GM19043 (cell line): Measurements from ENCODE around the gene EMID1.
"Not testable (repeated sequence)": the region's sequence is repeated elsewhere in the genome, so short reads cannot be mapped to it uniquely, and the experiment has no call there.

Source experiments
- ATAC-seq: cut with Tn5 transposase; IDR thresholded peaks from one replicate; pipeline ENCODE4 v1.9.1; 2021; ENCODE audit warnings: low read depth; ENCODE audit not compliant: unreplicated experiment

Gene EMID1

DNA sequence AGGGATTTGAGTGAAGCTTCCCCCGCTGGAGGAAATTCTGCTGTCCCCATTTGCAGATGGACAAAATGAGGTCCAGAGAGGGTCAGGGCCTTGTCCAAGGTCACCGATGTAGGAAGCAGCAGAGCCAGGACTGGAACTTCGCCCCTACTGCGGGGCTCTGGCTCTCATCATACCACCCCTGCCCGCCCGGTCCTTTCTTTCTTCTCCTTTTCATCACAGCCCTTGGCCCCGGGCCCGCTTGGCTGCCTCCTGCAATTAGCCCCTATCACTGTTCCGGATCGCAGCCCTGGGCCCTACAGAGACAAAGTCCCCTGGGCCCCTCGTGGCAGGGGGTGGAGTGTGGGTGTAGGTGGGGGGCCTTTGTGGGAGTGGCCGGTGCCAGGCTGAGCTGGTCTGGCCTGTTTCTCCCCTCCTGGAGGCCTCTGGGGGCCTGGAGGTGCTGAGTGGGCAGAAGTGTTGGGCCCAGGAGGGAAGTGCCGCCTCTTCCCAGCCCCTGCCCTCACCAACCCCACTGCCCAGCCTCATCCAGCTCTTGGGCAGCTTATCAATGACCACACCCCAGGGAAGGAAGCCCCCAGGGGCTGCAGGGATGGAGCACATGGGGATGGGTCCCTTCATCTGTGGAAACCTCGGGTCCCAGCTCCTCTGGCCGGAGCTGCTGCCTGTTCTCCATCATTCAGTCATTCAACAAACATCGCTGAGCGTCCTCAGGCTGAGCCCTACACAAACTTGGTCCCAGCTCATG lies 3.4 kb downstream of the EMID1 start:
- no peak for ATAC-seq

DNA sequence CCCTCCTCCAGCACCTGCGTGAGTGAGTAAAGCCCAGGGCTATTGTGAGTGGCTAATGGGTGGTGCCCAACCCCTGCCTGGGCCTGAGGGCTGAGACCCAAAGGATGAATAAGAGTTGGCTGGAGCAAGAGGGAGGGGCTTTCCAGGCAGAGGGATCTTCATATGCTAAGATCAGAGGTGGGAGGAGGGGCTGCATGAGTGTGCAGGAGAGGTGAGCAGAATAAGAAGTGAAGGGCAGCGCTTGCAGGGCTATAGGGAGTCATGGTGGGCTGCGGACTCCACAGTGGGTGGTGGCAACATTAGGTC lies 3.9 kb downstream of the EMID1 start:
- no peak for ATAC-seq

DNA sequence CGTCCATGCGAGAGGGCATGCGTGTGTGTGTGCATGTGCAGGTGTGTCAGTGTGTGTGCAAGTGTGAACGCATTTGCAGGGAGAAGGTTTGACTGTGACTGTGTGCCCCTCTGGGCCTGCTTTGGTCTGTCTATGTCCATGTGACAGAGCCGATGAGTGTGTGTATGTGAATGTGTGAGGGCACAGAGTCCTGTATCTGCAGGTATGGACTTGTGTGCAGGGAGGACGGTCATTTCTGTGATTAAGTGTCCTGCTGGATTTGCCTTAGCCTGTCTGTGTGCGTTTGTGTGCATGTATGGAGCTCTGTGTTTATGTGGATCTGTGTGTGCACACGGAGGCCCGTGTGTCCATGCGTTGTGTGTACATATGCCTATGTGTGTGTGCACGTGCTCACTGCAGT lies 5.4 kb downstream of the EMID1 start:
- ATAC-seq = no peak

DNA sequence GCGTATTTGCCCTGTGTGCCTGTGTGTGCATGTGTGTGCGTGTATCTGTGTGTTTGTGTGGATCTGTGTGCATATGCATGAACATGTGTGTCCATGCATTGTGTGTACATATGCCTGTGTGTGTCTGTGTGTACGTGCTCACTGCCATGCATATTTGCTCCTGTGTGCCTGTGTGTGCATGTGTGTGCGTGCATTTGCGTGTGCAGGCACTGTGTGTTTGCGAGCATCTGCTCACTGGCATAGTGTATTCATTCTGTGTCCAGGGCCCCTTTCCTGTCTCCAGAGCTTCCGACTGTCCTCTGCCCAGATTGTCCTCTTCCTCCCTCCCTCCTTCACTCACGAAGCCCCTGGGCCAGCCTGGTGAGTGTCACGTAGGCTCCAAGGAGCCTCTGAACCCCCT lies 5.8 kb downstream of the EMID1 start:
- no peak for ATAC-seq

DNA sequence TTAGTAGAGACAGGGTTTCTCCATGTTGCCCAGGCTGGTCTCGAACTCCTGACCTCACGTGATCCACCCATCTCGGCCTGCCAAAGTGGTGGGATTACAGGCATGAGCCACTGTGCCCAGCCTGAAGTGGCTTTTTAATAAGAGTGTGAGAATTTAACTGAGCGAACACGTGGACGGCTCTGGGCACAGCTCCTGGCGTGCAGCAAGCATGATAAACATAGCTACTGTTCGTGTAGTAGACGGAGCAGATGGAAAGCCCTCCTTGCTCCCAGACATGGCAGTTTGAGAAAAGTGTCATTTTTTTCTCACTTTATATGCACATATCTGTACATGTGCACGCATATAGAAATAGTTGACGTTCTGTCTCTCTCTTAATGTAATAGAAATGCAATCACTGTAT lies 7.0 kb downstream of the EMID1 start:
- no peak for ATAC-seq

DNA sequence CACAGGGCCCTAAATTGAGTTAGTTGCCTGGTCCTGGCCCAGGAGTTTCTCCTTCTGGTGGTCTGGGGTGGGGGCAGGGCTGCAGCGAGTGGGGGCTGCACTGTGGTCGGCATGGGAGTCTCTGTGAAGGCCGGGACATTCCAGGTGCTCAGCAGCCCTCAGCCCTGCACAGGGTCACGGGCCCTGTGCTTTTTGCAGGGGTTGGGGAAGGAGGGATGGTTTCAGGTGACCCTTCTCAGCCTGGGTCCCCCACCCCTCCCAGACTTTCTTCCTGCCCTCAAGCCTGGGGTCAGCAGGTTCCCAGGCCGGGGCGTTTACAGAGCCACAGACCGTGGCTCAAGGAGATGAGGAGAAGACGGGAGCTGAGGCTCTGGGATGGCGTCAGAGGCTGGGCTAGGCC lies 7.8 kb downstream of the EMID1 start:
- ATAC-seq = no peak

DNA sequence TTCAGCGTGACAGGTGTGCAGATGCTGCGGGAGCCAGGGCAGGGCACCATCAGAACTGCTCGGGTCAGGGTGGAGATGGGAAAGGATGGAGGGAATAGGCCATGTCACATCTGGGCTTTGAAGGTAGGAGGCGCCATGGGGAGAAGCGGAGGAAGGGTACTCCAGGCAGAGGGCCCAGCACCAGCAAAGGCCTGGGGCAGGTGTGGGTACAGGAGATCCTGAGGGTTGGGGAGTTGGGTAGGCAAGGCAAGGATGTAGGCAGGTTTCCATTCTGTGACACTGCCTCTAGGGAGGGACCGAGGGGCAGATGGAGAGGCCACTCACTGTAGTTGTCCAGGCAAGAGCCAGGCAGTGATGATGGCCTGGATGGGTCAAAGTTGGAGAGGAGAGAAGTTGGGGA lies 8.5 kb downstream of the EMID1 start:
- ATAC-seq = no peak

DNA sequence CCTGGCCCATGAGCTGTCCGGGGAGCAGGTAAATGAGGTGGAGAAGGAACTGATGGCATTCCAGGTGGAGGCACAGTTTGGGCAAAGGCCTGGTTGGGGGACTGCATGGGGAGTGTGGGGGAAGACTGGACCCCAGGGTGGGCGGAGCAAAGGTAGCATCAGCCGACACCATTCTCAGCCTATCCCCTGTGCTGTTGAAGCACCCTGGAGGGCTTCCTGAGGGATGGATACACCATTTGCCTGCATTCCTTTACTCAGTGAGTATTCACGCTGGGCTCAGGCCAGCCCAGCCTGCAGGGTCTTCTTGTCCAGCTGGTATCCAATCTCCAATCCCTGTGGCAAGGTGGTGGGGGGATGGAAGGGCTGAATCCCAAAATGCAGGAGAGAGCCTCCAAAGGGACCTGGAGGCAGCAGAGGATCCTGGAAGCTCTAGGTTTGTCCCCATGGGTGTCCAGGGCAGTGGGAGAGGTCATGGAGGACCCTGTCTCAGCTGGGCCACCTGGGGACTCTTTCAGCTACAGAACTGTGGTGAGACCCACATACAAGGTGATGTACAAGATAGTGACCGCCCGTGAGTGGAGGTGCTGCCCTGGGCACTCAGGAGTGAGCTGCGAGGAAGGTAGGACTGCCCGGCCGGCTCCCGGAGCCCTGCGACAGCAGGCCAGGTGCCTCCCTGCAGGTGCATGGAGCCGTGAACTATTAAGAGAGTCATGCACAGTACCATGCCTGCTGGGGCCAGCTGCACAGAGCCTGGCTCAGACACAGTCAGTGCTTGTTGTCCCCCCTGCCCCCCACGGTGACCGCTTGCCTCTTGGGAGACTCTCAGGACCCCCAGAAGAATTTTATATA lies 9.5 kb downstream of the EMID1 start:
- ATAC-seq = no peak

DNA sequence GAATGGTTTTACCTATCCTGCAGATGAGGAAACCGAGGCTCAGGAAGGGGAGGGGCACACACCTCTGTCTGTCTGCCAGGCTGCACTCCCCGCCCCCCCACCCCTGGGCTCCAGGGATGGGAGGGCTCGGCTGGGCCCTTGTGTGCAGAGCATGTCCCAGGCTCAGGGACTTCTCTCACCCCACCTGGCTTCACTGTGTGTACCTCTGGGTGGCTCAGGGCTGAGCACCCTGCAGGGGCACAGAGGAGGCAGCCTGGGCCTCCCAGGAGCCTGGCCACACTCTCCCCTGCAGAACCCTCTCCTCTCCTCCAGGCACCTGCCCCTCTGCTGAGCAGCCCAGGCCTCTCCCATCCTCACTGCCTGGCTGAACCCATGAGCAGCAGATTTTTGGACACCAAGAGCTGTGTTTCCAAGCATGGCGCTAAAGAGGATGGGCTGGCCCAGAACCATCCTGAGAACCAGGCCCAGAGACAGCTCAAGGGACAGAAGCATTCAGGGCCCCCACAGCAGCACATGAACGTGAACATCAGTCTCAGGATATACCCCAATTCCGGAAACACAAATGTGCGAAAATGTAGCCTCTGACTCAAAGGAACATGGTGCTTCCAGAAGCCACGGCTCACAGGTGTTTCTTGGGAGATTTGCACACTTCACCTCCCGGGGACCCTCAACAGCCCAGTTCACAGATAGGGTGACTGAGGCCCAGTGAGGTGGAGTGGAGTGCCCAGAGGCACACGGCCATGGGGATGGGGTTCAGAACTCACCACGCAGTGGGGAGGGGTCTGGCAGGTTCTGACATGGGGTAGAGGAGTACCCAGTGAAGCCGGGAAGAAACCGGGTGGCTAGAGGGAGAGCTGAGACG lies 10.5 kb downstream of the EMID1 start:
- ATAC-seq = no peak

DNA sequence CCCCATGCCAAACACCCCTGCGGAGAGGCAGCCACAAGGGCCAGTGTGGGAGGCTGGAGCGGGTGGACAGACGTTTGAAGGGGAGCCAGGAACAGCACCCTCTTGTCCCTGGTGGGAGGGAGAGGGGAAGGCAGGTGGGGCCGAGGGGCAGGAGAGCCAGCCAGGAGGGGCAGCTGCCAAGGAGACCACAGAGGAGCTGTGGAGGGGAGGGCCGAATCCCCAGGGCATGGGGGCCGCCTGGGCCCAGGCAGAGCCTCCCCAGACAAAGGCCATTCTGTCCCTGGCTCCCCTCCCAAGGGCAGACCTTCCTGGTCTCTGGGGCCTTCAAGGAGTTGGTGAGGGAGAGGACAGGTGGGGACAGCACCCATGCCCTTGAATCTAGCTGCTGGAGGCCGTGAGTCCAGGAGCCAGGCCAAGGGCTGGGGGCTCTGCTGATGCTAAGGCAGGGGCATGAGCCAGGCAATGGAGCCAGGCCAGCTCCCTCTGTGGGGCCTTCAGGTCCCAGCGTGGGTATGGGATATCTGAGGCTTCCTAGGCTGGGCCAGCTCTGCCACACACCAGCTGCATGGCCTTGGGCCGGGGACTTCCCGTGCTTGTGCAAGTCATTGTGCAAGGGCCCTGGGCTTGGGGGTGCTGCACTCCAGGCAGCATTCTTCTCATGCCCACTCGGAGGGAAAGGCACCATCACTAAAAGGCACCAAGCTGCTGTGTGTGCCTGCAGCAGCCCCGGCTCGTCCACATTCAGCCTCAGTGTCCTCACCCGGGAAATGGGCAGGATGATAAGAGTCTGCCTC lies 11.4 kb downstream of the EMID1 start:
- no peak for ATAC-seq

DNA sequence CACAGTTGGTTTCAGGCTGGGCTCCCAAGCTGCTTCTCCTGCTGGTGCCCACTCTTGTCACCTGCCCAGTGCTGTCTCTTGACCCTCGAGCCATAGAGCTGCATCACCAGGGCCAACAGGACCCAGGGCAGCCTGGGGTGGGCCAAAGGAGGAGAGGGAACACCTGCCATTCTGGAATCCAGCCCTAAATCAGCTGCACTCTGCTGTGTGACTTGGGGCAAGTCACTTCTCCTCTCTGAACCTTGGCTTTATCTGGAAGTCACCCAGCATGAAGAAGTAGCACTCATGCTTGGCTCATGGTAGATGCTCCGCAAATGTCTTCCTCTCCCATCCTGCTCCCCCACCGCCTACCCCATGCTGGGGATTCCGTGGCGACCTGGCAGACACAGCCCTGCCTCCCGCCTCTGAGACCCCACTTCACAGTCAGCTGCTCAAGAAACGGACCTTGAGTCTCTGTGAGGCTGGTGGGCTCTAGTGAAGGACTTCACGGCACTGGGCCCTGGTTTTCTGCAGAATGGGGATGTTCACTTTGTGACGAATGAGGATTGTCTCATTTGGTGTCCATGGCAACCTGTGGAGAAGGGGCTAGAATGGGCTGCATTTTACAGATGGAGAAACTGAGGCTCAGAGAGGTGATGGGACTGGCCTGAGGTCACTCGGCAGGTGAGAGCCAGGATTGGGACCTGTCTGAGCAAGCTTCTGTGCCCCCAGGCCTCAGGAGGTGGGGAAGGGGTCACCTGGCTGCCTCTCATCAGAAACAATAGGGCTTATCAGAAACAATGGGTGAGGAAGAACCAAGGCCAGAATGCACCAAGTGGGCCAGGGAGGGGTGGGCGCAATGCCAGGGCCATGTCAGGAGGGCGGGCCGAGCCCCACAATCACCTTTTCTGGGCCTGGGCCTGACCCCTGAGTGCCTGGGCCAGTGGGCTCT lies 12.4 kb downstream of the EMID1 start:
- no peak for ATAC-seq

DNA sequence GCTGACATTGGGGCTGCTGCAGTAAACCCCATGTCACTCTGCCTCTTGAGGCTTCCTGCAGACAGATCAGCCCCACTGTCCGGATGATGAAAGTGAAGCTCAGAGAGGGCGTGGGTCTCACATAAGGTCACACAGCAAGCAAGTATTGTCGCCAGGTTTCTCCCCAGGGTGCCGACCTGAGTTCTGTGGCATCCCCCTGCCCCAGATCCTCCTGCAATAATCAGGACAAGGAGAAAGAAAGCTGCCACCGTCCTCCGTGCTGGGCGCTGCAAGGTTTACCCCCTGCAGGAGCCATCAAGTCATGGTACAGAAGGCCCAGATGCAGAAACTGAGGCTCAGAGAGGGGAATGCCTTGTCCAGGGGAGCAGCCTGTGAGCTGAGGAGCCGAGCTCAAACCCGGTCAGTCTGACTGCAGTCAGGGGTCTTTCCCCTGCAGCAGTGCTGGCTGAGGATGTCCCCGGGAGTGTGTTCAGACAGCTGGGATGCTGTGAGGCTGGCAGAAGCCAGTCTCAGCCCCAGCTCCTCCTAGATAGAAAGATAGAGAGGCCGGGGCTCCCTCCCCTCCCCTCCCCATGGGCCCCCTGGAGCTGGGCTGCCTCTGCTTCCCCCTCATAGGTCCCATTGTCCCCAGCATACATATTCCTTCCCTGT lies 13.2 kb downstream of the EMID1 start:
- no peak for ATAC-seq

DNA sequence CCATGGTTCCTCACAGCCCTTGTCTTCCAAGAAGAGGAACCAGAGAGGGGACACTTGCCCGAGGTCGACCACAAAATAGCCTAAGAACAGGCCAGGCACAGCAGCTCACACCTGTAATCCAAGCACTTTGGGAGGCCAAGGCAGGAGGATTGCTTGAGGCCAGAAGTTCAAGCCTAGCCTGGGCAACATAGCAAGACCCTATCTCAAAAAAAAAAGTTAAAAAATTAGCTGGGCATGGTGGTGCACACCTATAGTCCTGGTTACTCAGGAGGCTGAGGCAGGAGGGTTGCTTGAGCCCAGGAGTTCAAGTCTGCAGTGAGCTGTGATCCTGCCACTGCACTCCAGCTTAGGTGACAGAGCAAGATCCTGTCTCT lies 13.7 kb downstream of the EMID1 start:
- ATAC-seq = not testable (repeated sequence)

DNA sequence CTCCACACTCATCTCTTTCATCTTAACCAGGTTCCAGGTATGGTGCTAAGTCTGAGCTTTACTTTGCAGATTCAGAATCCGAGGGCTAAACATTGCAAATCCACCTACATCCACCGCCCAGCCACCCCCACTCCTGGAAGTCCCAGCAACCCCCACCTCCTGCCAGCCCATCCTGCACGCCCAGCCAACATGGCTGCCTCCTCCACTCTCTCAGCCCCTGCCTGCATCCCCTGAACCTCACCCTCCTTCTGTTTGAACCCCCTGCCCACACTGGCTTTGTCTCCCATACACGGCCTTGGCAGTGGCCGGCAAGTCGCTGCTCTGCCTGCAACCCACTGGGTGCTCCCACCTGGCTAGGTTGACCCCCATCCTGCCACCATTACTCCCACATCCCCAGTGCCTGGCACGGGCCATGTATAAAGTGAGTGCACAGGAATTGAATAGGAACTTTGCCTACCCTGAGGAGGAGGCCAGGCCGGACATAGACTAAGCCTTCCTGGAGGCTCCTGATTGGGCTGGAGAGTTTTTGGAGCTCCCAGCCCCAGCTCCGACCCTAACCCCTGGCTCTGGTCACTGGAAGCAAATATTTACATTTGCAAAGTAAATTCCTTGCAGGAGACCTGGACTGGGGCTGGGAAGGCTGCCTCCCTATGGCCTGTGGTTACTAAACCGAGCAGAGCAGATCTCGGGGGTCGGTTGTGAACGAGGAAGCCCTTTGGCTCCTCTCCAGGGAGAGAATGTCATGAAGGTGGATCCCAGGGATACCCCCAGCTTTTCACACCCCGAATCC lies 14.4 kb downstream of the EMID1 start:
- ATAC-seq = no peak

DNA sequence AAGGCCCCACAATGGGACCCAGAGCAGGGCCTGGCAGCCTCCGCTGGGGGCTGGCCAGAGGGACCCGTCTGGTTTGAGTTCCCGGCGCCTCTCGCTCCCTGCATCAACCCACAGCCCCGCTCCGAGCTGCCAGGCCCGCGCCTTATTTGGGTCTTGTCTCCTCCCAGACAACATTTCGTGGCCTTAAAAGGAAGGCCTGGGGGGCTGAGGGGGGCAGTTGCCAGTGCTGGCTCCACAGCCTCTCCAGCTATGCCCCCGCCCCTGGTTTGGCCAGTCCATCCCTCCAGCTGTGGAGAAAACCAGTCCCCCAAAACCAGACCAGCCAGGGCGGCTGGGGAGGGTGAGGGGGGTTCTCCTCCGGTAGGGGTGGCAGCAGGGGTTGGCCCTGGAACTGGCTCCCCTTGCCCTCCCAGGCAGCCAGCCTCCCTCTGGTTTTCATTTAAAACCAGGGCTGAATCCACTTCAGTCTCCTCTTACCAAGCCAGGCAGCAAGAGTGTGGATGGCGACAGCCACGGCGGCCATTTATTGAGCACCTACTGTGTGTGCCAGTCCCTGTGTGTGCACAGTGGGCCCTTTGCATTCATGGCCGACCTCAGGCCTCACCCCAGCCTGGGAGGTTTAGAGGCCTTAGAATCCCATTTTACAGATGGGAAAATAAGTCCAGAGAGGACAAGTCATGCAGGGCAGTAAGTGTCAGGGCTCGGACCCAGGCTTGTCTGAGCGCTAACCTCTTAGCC lies 18.6 kb downstream of the EMID1 start:
- ATAC-seq = no peak

DNA sequence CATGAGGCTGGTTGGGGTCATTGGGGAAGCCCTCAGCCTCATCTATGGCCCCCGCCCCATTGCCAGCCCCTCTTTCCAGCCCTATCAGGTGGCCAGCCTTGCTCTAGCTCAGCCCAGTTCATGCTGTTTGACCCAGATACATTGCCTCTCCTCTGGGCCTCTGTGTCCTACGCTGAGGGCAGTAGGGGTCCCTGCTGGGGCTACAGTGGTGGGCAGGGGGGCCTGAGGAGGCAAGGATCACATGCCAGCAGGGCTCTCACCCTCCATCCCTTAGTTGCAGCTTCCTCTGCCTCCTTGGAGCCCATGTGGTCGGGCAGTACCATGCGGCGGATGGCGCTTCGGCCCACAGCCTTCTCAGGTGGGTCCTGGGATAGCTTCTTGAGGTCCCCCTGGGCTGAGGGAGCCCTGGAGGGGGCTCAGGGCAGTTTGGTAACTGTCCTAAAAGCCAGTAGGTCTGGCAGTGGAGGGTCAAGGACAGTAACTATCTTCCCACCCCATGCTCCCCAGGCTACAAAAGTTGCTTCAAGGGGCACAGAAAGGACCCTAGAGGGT lies 19.2 kb downstream of the EMID1 start:
- no peak for ATAC-seq

DNA sequence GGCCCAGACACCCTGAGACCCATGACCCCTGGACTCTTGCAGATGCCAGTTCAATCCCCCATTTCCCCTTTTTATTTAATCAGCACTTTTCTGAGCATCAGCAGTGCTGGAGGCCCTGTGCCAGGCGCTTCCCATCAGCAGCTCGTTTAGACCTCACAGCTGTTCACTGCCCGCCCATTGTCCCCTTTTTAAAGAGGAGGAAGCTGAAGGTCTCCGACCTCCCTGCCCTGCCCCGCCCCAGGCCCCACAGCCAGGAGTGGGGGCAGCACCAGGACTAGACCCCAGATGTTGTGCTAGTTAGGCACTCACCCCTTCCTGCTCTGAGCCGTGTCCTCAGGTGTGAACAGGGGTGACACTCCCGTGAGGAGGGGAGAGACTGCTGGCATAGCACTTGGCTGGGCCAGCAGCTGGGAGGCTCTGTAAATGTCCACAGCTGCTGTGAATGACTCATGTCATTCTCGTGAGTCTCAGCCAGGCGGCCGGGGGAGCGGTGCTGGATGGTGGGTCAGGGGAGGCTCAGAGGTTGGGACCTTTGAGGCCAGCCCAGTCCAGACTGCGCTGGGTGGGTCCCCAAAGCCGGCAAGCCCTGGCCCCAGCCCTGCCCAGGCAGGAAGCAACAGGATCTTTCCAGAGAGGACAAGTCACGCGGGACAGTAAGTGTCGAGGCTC lies 19.9 kb downstream of the EMID1 start:
- no peak for ATAC-seq
